ENCODE data around the gene PPFIBP1.

The PPFIBP1 gene

GRCh38 chr12:27511031-27511722 is 12.8 kb upstream of the PPFIBP1 start:
- Histone ChIP-seq H3K27ac (peak overlapping the region in 2 of 21 experiments; percentile 5 to 34), H3K4me3 (no peak overlapping the region)

GRCh38 chr12:27511723-27512045 is 12.3 kb upstream of the PPFIBP1 start:
- Histone ChIP-seq H3K4me3 (no peak overlapping the region), H3K27ac (peak overlapping the region in 2 of 21 experiments; percentile 5 to 34)

GRCh38 chr12:27513155-27513824 is 10.7 kb upstream of the PPFIBP1 start:
- no peak overlapping the region for H3K4me3 ChIP-seq
- no peak overlapping the region for H3K27ac ChIP-seq

GRCh38 chr12:27515671-27516070 is 8.3 kb upstream of the PPFIBP1 start:
- no peak overlapping the region for H3K27ac ChIP-seq
- H3K4me3 ChIP-seq: no peak overlapping the region

- no peak overlapping the region for H3K27ac ChIP-seq
- H3K4me3 ChIP-seq: no peak overlapping the region
Measured at GRCh38 chr12:27516625-27517024, 7.4 kb upstream of the PPFIBP1 start.

GRCh38 chr12:27517546-27517945 is 6.5 kb upstream of the PPFIBP1 start:
- H3K4me3 ChIP-seq: no peak overlapping the region
- no peak overlapping the region for H3K27ac ChIP-seq

- no peak overlapping the region for H3K27ac ChIP-seq
- no peak overlapping the region for H3K4me3 ChIP-seq
Measured at GRCh38 chr12:27517961-27518665, 5.9 kb upstream of the PPFIBP1 start.

- Histone ChIP-seq H3K27ac (peak overlapping the region in 5 of 21 experiments; percentile 2 to 57 (median 30)), H3K4me3 (no peak overlapping the region)
Measured at GRCh38 chr12:27521066-27521465, 2.9 kb upstream of the PPFIBP1 start.

- H3K27ac ChIP-seq: peak overlapping the region in 3 of 21 experiments; percentile 7 to 57 (median 22)
- H3K4me3 ChIP-seq: no peak overlapping the region
Measured at GRCh38 chr12:27521981-27522380, 2.0 kb upstream of the PPFIBP1 start.

GRCh38 chr12:27523305-27523641 is 733 bp upstream of the PPFIBP1 start:
- Histone ChIP-seq H3K4me3 (peak overlapping the region; percentile 50 to 70 (median 62)), H3K27ac (peak overlapping the region in 19 of 21 experiments; percentile 66 to 93 (median 86))

GRCh38 chr12:27524494-27524835 is 459 bp downstream of the PPFIBP1 start:
- H3K4me3 ChIP-seq: peak overlapping the region; percentile 50 to 70 (median 62)
- H3K27ac ChIP-seq: peak overlapping the region; percentile 34 to 93 (median 85)

- Histone ChIP-seq H3K27ac (peak overlapping the region in 20 of 21 experiments; percentile 66 to 93 (median 86)), H3K4me3 (peak overlapping the region; percentile 50 to 70 (median 62))
Measured at GRCh38 chr12:27524839-27525753, 1.1 kb downstream of the PPFIBP1 start.

GRCh38 chr12:27527512-27527911 is 3.5 kb downstream of the PPFIBP1 start:
- Histone ChIP-seq H3K4me3 (no peak overlapping the region), H3K27ac (peak overlapping the region in 1 of 21 experiments; percentile 11)

GRCh38 chr12:27528788-27529187 is 4.8 kb downstream of the PPFIBP1 start:
- no peak overlapping the region for H3K4me3 ChIP-seq
- no peak overlapping the region for H3K27ac ChIP-seq

GRCh38 chr12:27530157-27530922 is 6.3 kb downstream of the PPFIBP1 start:
- no peak overlapping the region for H3K27ac ChIP-seq
- H3K4me3 ChIP-seq: no peak overlapping the region

GRCh38 chr12:27531896-27532295 is 7.9 kb downstream of the PPFIBP1 start:
- no peak overlapping the region for H3K27ac ChIP-seq
- no peak overlapping the region for H3K4me3 ChIP-seq

GRCh38 chr12:27534060-27534764 is 10.2 kb downstream of the PPFIBP1 start:
- Histone ChIP-seq H3K27ac (no peak overlapping the region), H3K4me3 (no peak overlapping the region)

- H3K4me3 ChIP-seq: no peak overlapping the region
- H3K27ac ChIP-seq: no peak overlapping the region
Measured at GRCh38 chr12:27534765-27535161, 10.8 kb downstream of the PPFIBP1 start.

- H3K27ac ChIP-seq: no peak overlapping the region
- H3K4me3 ChIP-seq: no peak overlapping the region
Measured at GRCh38 chr12:27535318-27535717, 11.3 kb downstream of the PPFIBP1 start.

Data from skin epidermis (tissue), 12 donors.